Measurements from ENCODE around the gene DTX3.

DNA sequence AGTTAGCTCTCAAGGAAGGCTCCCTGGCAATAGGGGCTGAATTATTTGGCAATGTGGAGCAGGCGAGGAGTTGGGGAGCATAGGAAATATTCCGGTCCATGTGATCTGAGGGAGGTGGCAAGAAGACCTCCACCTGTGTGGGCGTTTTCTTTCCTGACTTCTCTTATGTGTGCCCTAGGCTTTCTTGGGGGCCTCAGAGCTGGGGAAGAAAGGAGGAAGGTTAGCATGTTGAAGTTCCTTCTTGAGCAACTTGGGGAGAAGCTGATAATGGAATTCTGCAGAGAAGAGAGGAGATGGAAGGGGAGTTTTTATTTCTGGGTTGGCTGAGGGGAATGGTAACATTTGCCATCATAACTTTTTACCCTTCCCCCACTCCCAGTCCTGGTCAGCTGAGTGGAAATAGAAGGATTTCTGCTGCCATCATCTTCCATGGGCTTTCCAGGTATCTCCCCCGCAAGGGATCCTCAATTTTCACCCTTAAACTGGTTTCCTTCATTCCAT lies 1.2 kb downstream of the DTX3 start:
- TF ChIP-seq, protein P1, sequence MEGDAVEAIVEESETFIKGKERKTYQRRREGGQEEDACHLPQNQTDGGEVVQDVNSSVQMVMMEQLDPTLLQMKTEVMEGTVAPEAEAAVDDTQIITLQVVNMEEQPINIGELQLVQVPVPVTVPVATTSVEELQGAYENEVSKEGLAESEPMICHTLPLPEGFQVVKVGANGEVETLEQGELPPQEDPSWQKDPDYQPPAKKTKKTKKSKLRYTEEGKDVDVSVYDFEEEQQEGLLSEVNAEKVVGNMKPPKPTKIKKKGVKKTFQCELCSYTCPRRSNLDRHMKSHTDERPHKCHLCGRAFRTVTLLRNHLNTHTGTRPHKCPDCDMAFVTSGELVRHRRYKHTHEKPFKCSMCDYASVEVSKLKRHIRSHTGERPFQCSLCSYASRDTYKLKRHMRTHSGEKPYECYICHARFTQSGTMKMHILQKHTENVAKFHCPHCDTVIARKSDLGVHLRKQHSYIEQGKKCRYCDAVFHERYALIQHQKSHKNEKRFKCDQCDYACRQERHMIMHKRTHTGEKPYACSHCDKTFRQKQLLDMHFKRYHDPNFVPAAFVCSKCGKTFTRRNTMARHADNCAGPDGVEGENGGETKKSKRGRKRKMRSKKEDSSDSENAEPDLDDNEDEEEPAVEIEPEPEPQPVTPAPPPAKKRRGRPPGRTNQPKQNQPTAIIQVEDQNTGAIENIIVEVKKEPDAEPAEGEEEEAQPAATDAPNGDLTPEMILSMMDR (IDR thresholded peaks at IDR 0.05; ENCODE audit: insufficient read depth, low read depth, low read length): no peak
- no peak for TF ChIP-seq EZH2 (IDR thresholded peaks at IDR 0.05; ENCODE audit: insufficient read depth, low read length)
